GM23338 (cell line): ENCODE measurements around the gene TMEM247. TPM values are rescaled to one million over a fixed set of nuclear protein-coding genes. Genes with fewer than 3 reads are reported as not detected.

Experiments
- ATAC-seq: fragments of 200-7000 bp; cut with Tn5 transposase; 3 replicates; pipeline ENCODE4 v1.9.1; 2020
- DNase-seq: peaks from one replicate; pipeline ENCODE4 v3.0.0-alpha.2; 2015; ENCODE audit warnings: low spot score
- H2AFZ ChIP-seq: fragments of 200-600 bp; sonication (generic); 2 replicates; pipeline ENCODE4 v1.8.0; 2016; ENCODE audit warnings: antibody characterized with exemption, mild to moderate bottlenecking, moderate library complexity
- H3F3A ChIP-seq: fragments of 200-600 bp; sonication (generic); replicated peaks from 2 replicates; pipeline ENCODE4 v1.8.0; 2017; ENCODE audit warnings: antibody characterized with exemption, mixed run types, low read depth
- H3K27ac ChIP-seq: fragments of 200-600 bp; sonication (generic); 2 replicates; pipeline ENCODE4 v1.6.1; 2016; ENCODE audit warnings: low read depth
- H3K27me3 ChIP-seq: fragments of 200-600 bp; sonication (generic); 2 replicates; pipeline ENCODE4 v1.8.0; 2016; ENCODE audit warnings: mild to moderate bottlenecking, mixed run types, moderate library complexity; ENCODE audit not compliant: insufficient read depth
- H3K36me3 ChIP-seq: fragments of 200-600 bp; sonication (generic); 2 replicates; pipeline ENCODE4 v1.8.0; 2016; ENCODE audit warnings: mild to moderate bottlenecking; ENCODE audit not compliant: insufficient read depth
- H3K4me1 ChIP-seq: fragments of 200-600 bp; sonication (generic); 2 replicates; pipeline ENCODE4 v1.8.0; 2016; ENCODE audit warnings: mild to moderate bottlenecking, moderate library complexity; ENCODE audit not compliant: insufficient read depth
- H3K4me2 ChIP-seq: fragments of 200-600 bp; sonication (generic); 2 replicates; pipeline ENCODE4 v1.7.1; 2017; ENCODE audit warnings: mixed run types
- H3K4me3 ChIP-seq: fragments of 200-600 bp; sonication (generic); 2 replicates; pipeline ENCODE4 v1.6.1; 2016; ENCODE audit warnings: mixed run types
- H3K79me2 ChIP-seq: fragments of 200-600 bp; sonication (generic); replicated peaks from 2 replicates; pipeline ENCODE4 v1.8.0; 2017; ENCODE audit warnings: mild to moderate bottlenecking; ENCODE audit not compliant: insufficient read depth
- H3K9me2 ChIP-seq: fragments of 200-600 bp; sonication (generic); 2 replicates; pipeline ENCODE4 v1.8.0; 2017; ENCODE audit not compliant: insufficient read depth
- H4K20me1 ChIP-seq: fragments of 200-600 bp; sonication (generic); replicated peaks from 2 replicates; pipeline ENCODE4 v1.8.0; 2017; ENCODE audit warnings: mild to moderate bottlenecking; ENCODE audit not compliant: insufficient read depth
- H3K27ac Mint-ChIP-seq: 2 replicates; pipeline ENCODE4 v1.8.0; 2020; ENCODE audit warnings: inconsistent platforms, mild to moderate bottlenecking, moderate library complexity, mixed read lengths
- H3K27me3 Mint-ChIP-seq: 3 replicates; pipeline ENCODE4 v1.8.0; 2022; ENCODE audit warnings: low read depth, mild to moderate bottlenecking, moderate library complexity, mixed read lengths, inconsistent platforms; ENCODE audit not compliant: insufficient read depth, poor library complexity
- H3K36me3 Mint-ChIP-seq: 3 replicates; pipeline ENCODE4 v1.8.0; 2021; ENCODE audit warnings: low read depth, mild to moderate bottlenecking, inconsistent platforms, moderate library complexity, mixed read lengths
- H3K4me1 Mint-ChIP-seq: 3 replicates; pipeline ENCODE4 v1.8.0; 2020; ENCODE audit warnings: mild to moderate bottlenecking, inconsistent platforms, mixed read lengths
- H3K4me3 Mint-ChIP-seq: 3 replicates; pipeline ENCODE4 v1.8.0; 2021; ENCODE audit warnings: moderate library complexity, mild to moderate bottlenecking, inconsistent platforms, mixed read lengths
- H3K9me3 Mint-ChIP-seq: 3 replicates; pipeline ENCODE4 v1.8.0; 2020; ENCODE audit warnings: moderate library complexity, mild to moderate bottlenecking, inconsistent platforms, mixed read lengths
- EZH2phosphoT487 ChIP-seq: fragments of 200-600 bp; sonication (generic); IDR thresholded peaks from one replicate; pipeline ENCODE4 v1.8.1; 2018; ENCODE audit warnings: antibody characterized with exemption; ENCODE audit not compliant: unreplicated experiment
- JUNB ChIP-seq: IDR thresholded peaks from one replicate; pipeline ENCODE4 v1.6.1; 2016; ENCODE audit warnings: antibody characterized with exemption; ENCODE audit not compliant: unreplicated experiment
- NANOG ChIP-seq: IDR thresholded peaks from 2 replicates; pipeline ENCODE4 v1.6.1; 2016; ENCODE audit warnings: antibody characterized with exemption, borderline replicate concordance
- POLR2AphosphoS5 ChIP-seq: IDR thresholded peaks from 2 replicates; pipeline ENCODE4 v1.6.1; 2016; ENCODE audit warnings: antibody characterized with exemption, low read depth
- ZNF331 ChIP-seq: fragments of 250-450 bp; sonication (Bioruptor Pico); IDR thresholded peaks from 2 replicates; pipeline ENCODE4 v1.5.0; 2020; ENCODE audit warnings: low read depth, mild to moderate bottlenecking, moderate library complexity
- polyA plus RNA-seq: library from polyadenylated mRNA; unstranded; fragments of >200 nt; fragmentation: Nextera tagmentation; extraction: Ambion mirVana; gene quantifications from 2 replicates; pipeline ENCODE4 v1.2.1, GENCODE V29; 2016
- total RNA-seq: library from RNA; depleted of rRNA; stranded (reverse); fragments of >200 nt; shearing (Covaris generic); gene quantifications from 2 replicates; pipeline ENCODE4 v1.2.3, GENCODE V29; 2014
- TF ChIP-seq, protein P1 (sequence below): fragments of 250-450 bp; sonication (Bioruptor Pico); IDR thresholded peaks from 2 replicates; pipeline ENCODE4 v1.5.0; 2020; ENCODE audit warnings: mild to moderate bottlenecking, moderate library complexity
- TF ChIP-seq, protein P2 (sequence below): IDR thresholded peaks from 2 replicates; pipeline ENCODE4 v1.6.1; 2016; ENCODE audit warnings: antibody characterized with exemption

The TMEM247 gene
- total and polyA plus RNA-seq, 2 experiments from 2014 or later = not detected

GRCh38 chr2:46493241-46493970, 14.0 kb downstream of the TMEM247 start:
- Histone ChIP-seq H3K4me1 (peaks cover 13% of the 10 kb centered on the region), H3F3A (no peaks in the 10 kb centered on the region), H3K36me3 (no peaks in the 10 kb centered on the region), H3K4me2 (no peak overlapping the region), H3K79me2 (no peaks in the 10 kb centered on the region), H2AFZ (0 out of 2 replicates have a peak overlapping the region, but pooled peaks have one; percentile 28), H4K20me1 (no peaks in the 10 kb centered on the region), H3K27ac (no peak overlapping the region), H3K27me3 (peaks cover 10% of the 10 kb centered on the region), H3K9me2 (no peaks in the 10 kb centered on the region), H3K4me3 (no peak overlapping the region)
- TF ChIP-seq EZH2phosphoT487 (no peak), ZNF331 (CRISPR knock-in tag) (no peak), POLR2AphosphoS5 (no peak), JUNB (no peak), NANOG (no peak)
- TF ChIP-seq, protein P1, sequence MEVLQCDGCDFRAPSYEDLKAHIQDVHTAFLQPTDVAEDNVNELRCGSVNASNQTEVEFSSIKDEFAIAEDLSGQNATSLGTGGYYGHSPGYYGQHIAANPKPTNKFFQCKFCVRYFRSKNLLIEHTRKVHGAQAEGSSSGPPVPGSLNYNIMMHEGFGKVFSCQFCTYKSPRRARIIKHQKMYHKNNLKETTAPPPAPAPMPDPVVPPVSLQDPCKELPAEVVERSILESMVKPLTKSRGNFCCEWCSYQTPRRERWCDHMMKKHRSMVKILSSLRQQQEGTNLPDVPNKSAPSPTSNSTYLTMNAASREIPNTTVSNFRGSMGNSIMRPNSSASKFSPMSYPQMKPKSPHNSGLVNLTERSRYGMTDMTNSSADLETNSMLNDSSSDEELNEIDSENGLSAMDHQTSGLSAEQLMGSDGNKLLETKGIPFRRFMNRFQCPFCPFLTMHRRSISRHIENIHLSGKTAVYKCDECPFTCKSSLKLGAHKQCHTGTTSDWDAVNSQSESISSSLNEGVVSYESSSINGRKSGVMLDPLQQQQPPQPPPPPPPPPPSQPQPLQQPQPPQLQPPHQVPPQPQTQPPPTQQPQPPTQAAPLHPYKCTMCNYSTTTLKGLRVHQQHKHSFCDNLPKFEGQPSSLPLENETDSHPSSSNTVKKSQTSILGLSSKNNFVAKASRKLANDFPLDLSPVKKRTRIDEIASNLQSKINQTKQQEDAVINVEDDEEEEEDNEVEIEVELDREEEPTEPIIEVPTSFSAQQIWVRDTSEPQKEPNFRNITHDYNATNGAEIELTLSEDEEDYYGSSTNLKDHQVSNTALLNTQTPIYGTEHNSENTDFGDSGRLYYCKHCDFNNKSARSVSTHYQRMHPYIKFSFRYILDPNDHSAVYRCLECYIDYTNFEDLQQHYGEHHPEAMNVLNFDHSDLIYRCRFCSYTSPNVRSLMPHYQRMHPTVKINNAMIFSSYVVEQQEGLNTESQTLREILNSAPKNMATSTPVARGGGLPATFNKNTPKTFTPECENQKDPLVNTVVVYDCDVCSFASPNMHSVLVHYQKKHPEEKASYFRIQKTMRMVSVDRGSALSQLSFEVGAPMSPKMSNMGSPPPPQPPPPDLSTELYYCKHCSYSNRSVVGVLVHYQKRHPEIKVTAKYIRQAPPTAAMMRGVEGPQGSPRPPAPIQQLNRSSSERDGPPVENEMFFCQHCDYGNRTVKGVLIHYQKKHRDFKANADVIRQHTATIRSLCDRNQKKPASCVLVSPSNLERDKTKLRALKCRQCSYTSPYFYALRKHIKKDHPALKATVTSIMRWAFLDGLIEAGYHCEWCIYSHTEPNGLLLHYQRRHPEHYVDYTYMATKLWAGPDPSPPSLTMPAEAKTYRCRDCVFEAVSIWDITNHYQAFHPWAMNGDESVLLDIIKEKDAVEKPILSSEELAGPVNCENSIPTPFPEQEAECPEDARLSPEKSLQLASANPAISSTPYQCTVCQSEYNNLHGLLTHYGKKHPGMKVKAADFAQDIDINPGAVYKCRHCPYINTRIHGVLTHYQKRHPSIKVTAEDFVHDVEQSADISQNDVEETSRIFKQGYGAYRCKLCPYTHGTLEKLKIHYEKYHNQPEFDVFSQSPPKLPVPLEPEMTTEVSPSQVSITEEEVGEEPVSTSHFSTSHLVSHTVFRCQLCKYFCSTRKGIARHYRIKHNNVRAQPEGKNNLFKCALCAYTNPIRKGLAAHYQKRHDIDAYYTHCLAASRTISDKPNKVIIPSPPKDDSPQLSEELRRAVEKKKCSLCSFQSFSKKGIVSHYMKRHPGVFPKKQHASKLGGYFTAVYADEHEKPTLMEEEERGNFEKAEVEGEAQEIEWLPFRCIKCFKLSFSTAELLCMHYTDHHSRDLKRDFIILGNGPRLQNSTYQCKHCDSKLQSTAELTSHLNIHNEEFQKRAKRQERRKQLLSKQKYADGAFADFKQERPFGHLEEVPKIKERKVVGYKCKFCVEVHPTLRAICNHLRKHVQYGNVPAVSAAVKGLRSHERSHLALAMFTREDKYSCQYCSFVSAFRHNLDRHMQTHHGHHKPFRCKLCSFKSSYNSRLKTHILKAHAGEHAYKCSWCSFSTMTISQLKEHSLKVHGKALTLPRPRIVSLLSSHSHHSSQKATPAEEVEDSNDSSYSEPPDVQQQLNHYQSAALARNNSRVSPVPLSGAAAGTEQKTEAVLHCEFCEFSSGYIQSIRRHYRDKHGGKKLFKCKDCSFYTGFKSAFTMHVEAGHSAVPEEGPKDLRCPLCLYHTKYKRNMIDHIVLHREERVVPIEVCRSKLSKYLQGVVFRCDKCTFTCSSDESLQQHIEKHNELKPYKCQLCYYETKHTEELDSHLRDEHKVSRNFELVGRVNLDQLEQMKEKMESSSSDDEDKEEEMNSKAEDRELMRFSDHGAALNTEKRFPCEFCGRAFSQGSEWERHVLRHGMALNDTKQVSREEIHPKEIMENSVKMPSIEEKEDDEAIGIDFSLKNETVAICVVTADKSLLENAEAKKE (CRISPR knock-in tag) = no peak
- Mint-ChIP-seq H3K4me1 (peaks cover 16% of the 10 kb centered on the region), H3K27me3 (peaks cover 12% of the 10 kb centered on the region), H3K4me3 (no peak overlapping the region), H3K36me3 (no peaks in the 10 kb centered on the region), H3K27ac (no peak overlapping the region), H3K9me3 (no peaks in the 10 kb centered on the region; the same call in 2 of the 3 replicates)
- DNase-seq = no peak
- no peak for ATAC-seq

GRCh38 chr2:46493971-46494250, 14.5 kb downstream of the TMEM247 start:
- H3K36me3 ChIP-seq = no peaks in the 10 kb centered on the region
- DNase-seq (peak; percentile 44), ATAC-seq (peak; percentile 31; the same call in 2 of the 3 replicates)
- peaks cover 14% of the 10 kb centered on the region for H3K4me1 ChIP-seq
- no peak overlapping the region for H3K4me2 ChIP-seq
- Mint-ChIP-seq H3K27me3 (peaks cover 17% of the 10 kb centered on the region), H3K4me3 (no peak overlapping the region), H3K9me3 (no peaks in the 10 kb centered on the region; the same call in 2 of the 3 replicates), H3K4me1 (peaks cover 18% of the 10 kb centered on the region), H3K36me3 (no peaks in the 10 kb centered on the region), H3K27ac (no peak overlapping the region)
- H4K20me1 ChIP-seq = no peaks in the 10 kb centered on the region
- 0 out of 2 replicates have a peak overlapping the region, but pooled peaks have one; percentile 28 for H2AFZ ChIP-seq
- H3K4me3 ChIP-seq = no peak overlapping the region
- H3K9me2 ChIP-seq = no peaks in the 10 kb centered on the region
- peaks cover 15% of the 10 kb centered on the region for H3K27me3 ChIP-seq
- H3F3A ChIP-seq = no peaks in the 10 kb centered on the region
- H3K27ac ChIP-seq = no peak overlapping the region
- no peaks in the 10 kb centered on the region for H3K79me2 ChIP-seq
- no peak for TF ChIP-seq EZH2phosphoT487
- TF ChIP-seq NANOG = no peak
- TF ChIP-seq, protein P2, sequence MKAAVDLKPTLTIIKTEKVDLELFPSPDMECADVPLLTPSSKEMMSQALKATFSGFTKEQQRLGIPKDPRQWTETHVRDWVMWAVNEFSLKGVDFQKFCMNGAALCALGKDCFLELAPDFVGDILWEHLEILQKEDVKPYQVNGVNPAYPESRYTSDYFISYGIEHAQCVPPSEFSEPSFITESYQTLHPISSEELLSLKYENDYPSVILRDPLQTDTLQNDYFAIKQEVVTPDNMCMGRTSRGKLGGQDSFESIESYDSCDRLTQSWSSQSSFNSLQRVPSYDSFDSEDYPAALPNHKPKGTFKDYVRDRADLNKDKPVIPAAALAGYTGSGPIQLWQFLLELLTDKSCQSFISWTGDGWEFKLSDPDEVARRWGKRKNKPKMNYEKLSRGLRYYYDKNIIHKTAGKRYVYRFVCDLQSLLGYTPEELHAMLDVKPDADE = no peak
- no peak for TF ChIP-seq POLR2AphosphoS5
